IMR-90 (cell line): ENCODE data around the gene PCK2. TPM values are rescaled to one million over a fixed set of nuclear protein-coding genes. Genes with fewer than 3 reads are reported as not detected.

Experiments used
- ATAC-seq: fragments of 200-7000 bp; cut with Tn5 transposase; 2 replicates; pipeline ENCODE4 v1.9.1; 2020; ENCODE audit warnings: low read depth, mild to moderate bottlenecking, moderate library complexity
- BruUV-seq: library from RNA; stranded (reverse); fragments of 400-500 nt; replicated peaks from 2 replicates; lab custom pipeline; 2021; lab: Mats Ljungman, UMichigan
- CTCF ChIA-PET: fragments of 300-600 bp; formaldehyde crosslinking; extraction: SDS; loops from one replicate; lab custom pipeline; 2021; ENCODE audit warnings: antibody characterized with exemption; lab: Yijun Ruan, JAX
- POLR2A ChIA-PET: fragments of 300-600 bp; sonication (Branson Sonifier 250); formaldehyde crosslinking; loops from one replicate; lab custom pipeline; 2022; ENCODE audit warnings: antibody characterized with exemption; ENCODE audit not compliant: unreplicated experiment; lab: Charles Lee
- DNase-seq: peaks from one replicate; pipeline ENCODE4 v3.0.0; 2013
- H2AFZ ChIP-seq: replicated peaks from 2 replicates; pipeline ENCODE3; 2013; ENCODE audit warnings: low read length, mild to moderate bottlenecking; ENCODE audit not compliant: poor library complexity
- H2AK5ac ChIP-seq: 2 replicates; pipeline ENCODE4 v1.6.1; 2013; ENCODE audit warnings: low read depth, low read length, inconsistent platforms
- H2AK9ac ChIP-seq: replicated peaks from 2 replicates; pipeline ENCODE3; 2013; ENCODE audit warnings: mild to moderate bottlenecking, low read depth, low read length, moderate library complexity; ENCODE audit not compliant: poor library complexity
- H2BK120ac ChIP-seq: 2 replicates; pipeline ENCODE4 v1.6.1; 2013; ENCODE audit warnings: low read depth, low read length, inconsistent platforms
- H2BK15ac ChIP-seq: 3 replicates; pipeline ENCODE4 v1.6.1; 2013; ENCODE audit warnings: low read depth, low read length, inconsistent platforms
- H2BK20ac ChIP-seq: 2 replicates; pipeline ENCODE4 v1.6.1; 2013; ENCODE audit warnings: low read depth, mild to moderate bottlenecking, inconsistent platforms, low read length, moderate library complexity
- H2BK5ac ChIP-seq: 2 replicates; pipeline ENCODE4 v1.6.1; 2013; ENCODE audit warnings: mild to moderate bottlenecking, low read depth, low read length, inconsistent platforms; ENCODE audit not compliant: poor library complexity, severe bottlenecking
- H3K14ac ChIP-seq: replicated peaks from 2 replicates; pipeline ENCODE4 v1.6.1; 2013; ENCODE audit warnings: low read depth, low read length, inconsistent platforms
- H3K18ac ChIP-seq: 2 replicates; pipeline ENCODE4 v1.6.1; 2013; ENCODE audit warnings: low read depth, low read length, control low read depth
- H3K23ac ChIP-seq: 2 replicates; pipeline ENCODE4 v1.6.1; 2013; ENCODE audit warnings: low read depth, low read length, inconsistent platforms
- H3K27ac ChIP-seq: 2 replicates; pipeline ENCODE4 v1.5.1; 2013; ENCODE audit warnings: mild to moderate bottlenecking, control low read depth, low read length; ENCODE audit not compliant: insufficient read depth
- H3K27me3 ChIP-seq: 2 replicates; pipeline ENCODE4 v1.6.1; 2013; ENCODE audit warnings: low read length; ENCODE audit not compliant: control insufficient read depth, insufficient read depth
- H3K36me3 ChIP-seq: 2 replicates; pipeline ENCODE4 v1.6.1; 2013; ENCODE audit warnings: low read length, mixed read lengths; ENCODE audit not compliant: control insufficient read depth, insufficient read depth
- H3K4ac ChIP-seq: 2 replicates; pipeline ENCODE4 v1.6.1; 2013; ENCODE audit warnings: low read depth, low read length, inconsistent platforms
- H3K4me1 ChIP-seq: 2 replicates; pipeline ENCODE4 v1.6.1; 2013; ENCODE audit warnings: low read length, mixed read lengths; ENCODE audit not compliant: control insufficient read depth, insufficient read depth
- H3K4me2 ChIP-seq: 2 replicates; pipeline ENCODE4 v1.6.1; 2013; ENCODE audit warnings: low read depth, mild to moderate bottlenecking, control low read depth, low read length, moderate library complexity
- H3K4me3 ChIP-seq: 2 replicates; pipeline ENCODE4 v1.5.1; 2013; ENCODE audit warnings: low read depth, mild to moderate bottlenecking, control low read depth, low read length, moderate library complexity; ENCODE audit not compliant: insufficient read depth
- H3K56ac ChIP-seq: 2 replicates; pipeline ENCODE4 v1.6.1; 2013; ENCODE audit warnings: low read length, inconsistent platforms; ENCODE audit not compliant: insufficient read depth; ENCODE audit errors: extremely low read depth
- H3K79me1 ChIP-seq, 2 experiments: 2 replicates each; pipeline ENCODE4 v1.6.1; 2013; ENCODE audit warnings: low read length in 2 of 2, inconsistent platforms in 1 of 2, low read depth in 1 of 2
- H3K9ac ChIP-seq: 2 replicates; pipeline ENCODE4 v1.6.1; 2013; ENCODE audit warnings: low read depth, low read length, control low read depth
- H3K9me1 ChIP-seq: 2 replicates; pipeline ENCODE4 v1.6.1; 2013; ENCODE audit warnings: low read length, inconsistent platforms; ENCODE audit not compliant: insufficient read depth
- H3K9me3 ChIP-seq: 2 replicates; pipeline ENCODE4 v1.6.1; 2013; ENCODE audit warnings: low read length; ENCODE audit not compliant: control insufficient read depth, insufficient read depth
- H4K20me1 ChIP-seq: 2 replicates; pipeline ENCODE4 v1.6.1; 2013; ENCODE audit warnings: low read length, inconsistent platforms; ENCODE audit not compliant: insufficient read depth
- H4K5ac ChIP-seq: 2 replicates; pipeline ENCODE4 v1.6.1; 2013; ENCODE audit warnings: mild to moderate bottlenecking, low read depth, low read length, control low read depth
- H4K8ac ChIP-seq, 2 experiments: 2 replicates each; pipeline ENCODE4 v1.6.1; 2013; ENCODE audit warnings: low read depth in 2 of 2, low read length in 2 of 2, control low read depth in 1 of 2, inconsistent platforms in 1 of 2
- H4K91ac ChIP-seq: 2 replicates; pipeline ENCODE4 v1.6.1; 2013; ENCODE audit warnings: low read depth, low read length, inconsistent platforms; ENCODE audit not compliant: insufficient read depth
- BHLHE40 ChIP-seq: fragments of 150-350 bp; IDR thresholded peaks from 2 replicates; pipeline ENCODE4 v1.6.1; 2016; ENCODE audit warnings: mild to moderate bottlenecking, low read depth, low read length
- CEBPB ChIP-seq: IDR thresholded peaks from 2 replicates; pipeline ENCODE4 v1.6.1; 2012; ENCODE audit warnings: low read depth, low read length, improper control_type of control experiment
- CHD1 ChIP-seq: IDR thresholded peaks from 2 replicates; pipeline ENCODE4 v1.6.1; 2012; ENCODE audit warnings: low read depth, low read length, improper control_type of control experiment
- CTCF ChIP-seq: conservative IDR thresholded peaks from 2 replicates; pipeline ENCODE4 v1.5.1; 2012; ENCODE audit warnings: mild to moderate bottlenecking, low read depth, low read length, improper control_type of control experiment
- FOS ChIP-seq: fragments of 150-350 bp; IDR thresholded peaks from 2 replicates; pipeline ENCODE4 v1.6.1; 2016; ENCODE audit warnings: low read depth, low read length
- MAFK ChIP-seq: IDR thresholded peaks from 2 replicates; pipeline ENCODE4 v1.6.1; 2012; ENCODE audit warnings: low read depth, low read length, improper control_type of control experiment
- MAZ ChIP-seq: IDR thresholded peaks from 2 replicates; pipeline ENCODE4 v1.6.1; 2012; ENCODE audit warnings: low read depth, mild to moderate bottlenecking, low read length, improper control_type of control experiment, moderate library complexity, borderline replicate concordance
- MXI1 ChIP-seq: IDR thresholded peaks from 2 replicates; pipeline ENCODE4 v1.6.1; 2012; ENCODE audit warnings: low read depth, mild to moderate bottlenecking, low read length, moderate library complexity, borderline replicate concordance
- NFE2L2 ChIP-seq: fragments of 150-350 bp; IDR thresholded peaks from 2 replicates; pipeline ENCODE4 v1.6.1; 2016; ENCODE audit warnings: low read depth, mild to moderate bottlenecking, low read length
- POLR2A ChIP-seq: IDR thresholded peaks from 2 replicates; pipeline ENCODE4 v1.6.1; 2012; ENCODE audit warnings: mild to moderate bottlenecking, low read depth, low read length
- RAD21 ChIP-seq: IDR thresholded peaks from 2 replicates; pipeline ENCODE4 v1.6.1; 2012; ENCODE audit warnings: low read length, improper control_type of control experiment
- RCOR1 ChIP-seq: IDR thresholded peaks from 2 replicates; pipeline ENCODE4 v1.6.1; 2012; ENCODE audit warnings: mild to moderate bottlenecking, low read length, improper control_type of control experiment; ENCODE audit not compliant: insufficient replicate concordance
- RFX5 ChIP-seq: IDR thresholded peaks from 2 replicates; pipeline ENCODE4 v1.8.0; 2012; ENCODE audit warnings: low read depth, mild to moderate bottlenecking, low read length, moderate library complexity
- SMC3 ChIP-seq: fragments of 150-350 bp; IDR thresholded peaks from 2 replicates; pipeline ENCODE4 v1.6.1; 2016; ENCODE audit warnings: low read depth, mild to moderate bottlenecking, antibody characterized with exemption, low read length, moderate library complexity
- USF2 ChIP-seq: fragments of 150-350 bp; IDR thresholded peaks from 2 replicates; pipeline ENCODE4 v1.6.1; 2017; ENCODE audit warnings: mild to moderate bottlenecking, antibody characterized with exemption, low read length, low read depth
- WGBS, 2 experiments: methylation state at CpG; one replicate each; pipeline versions ENCODE4 v1.1.5 to v1.1.7; 2013; ENCODE audit warnings: missing lambda C conversion rate in 2 of 2; ENCODE audit not compliant: insufficient read length in 1 of 2; ENCODE audit errors: extremely low coverage in 2 of 2; 5-methylcytosine and 5-hydroxymethylcytosine counted together
- dilution Hi-C: fragments of 300-500 bp; cut with HindIII; formaldehyde crosslinking; loops from one replicate; pipeline ENCODE4 v1.14.3; 2018; ENCODE audit warnings: low sequenced_read_pairs; ENCODE audit not compliant: unreplicated experiment
- in situ Hi-C: fragments of 300-500 bp; cut with MboI; formaldehyde crosslinking; loops from 3 replicates; pipeline ENCODE4 v1.14.3; 2019; ENCODE audit warnings: low sequenced_read_pairs, inconsistent platforms, mixed read lengths
- intact Hi-C: fragments of 100-400 bp; cut with micrococcal nuclease; formaldehyde crosslinking; loops from 2 replicates; pipeline ENCODE4 v1.10.0; 2022
- polyA plus RNA-seq, 3 experiments: library from polyadenylated mRNA; depleted of rRNA; stranded (reverse); fragments of >200 nt; gene quantifications; 2 replicates each; pipeline ENCODE4 v1.2.3, GENCODE V29; 2012; ENCODE audit warnings: low replicate concordance in 1 of 3
- total RNA-seq: library from RNA; depleted of rRNA; stranded (reverse); fragments of >200 nt; gene quantifications from 2 replicates; pipeline ENCODE4 v1.2.3, GENCODE V29; 2012
- TF ChIP-seq, protein P1 (sequence below): fragments of 150-350 bp; IDR thresholded peaks from 2 replicates; pipeline ENCODE4 v1.6.1; 2016; ENCODE audit warnings: low read depth, mild to moderate bottlenecking, low read length, moderate library complexity, borderline replicate concordance

The PCK2 gene
- total and polyA plus RNA-seq, 2 of the 4 experiments (the other 2 are of a cell fraction) = 13.4 to 29.4 TPM

GRCh38 chr14:24094841-24095270 is 745 bp downstream of the PCK2 start:
- Histone ChIP-seq H3K4me2 (peak overlapping the region; percentile 79), H3K79me1 (peaks cover 16 to 36% of the 10 kb centered on the region in 2 experiments), H3K27me3 (no peaks in the 10 kb centered on the region), H4K91ac (peak overlapping the region; percentile 46), H4K8ac (peak overlapping the region; percentile 36 to 80; a peak in 2 of 4 replicates), H2AK5ac (peak overlapping the region; percentile 26), H2BK5ac (peak overlapping the region; percentile 69), H3K9me1 (peaks cover 13% of the 10 kb centered on the region), H4K5ac (peak overlapping the region; percentile 32), H3K4ac (peak overlapping the region; percentile 87), H2BK20ac (no peak overlapping the region), H3K4me3 (peak overlapping the region; percentile 72), H3K23ac (peak overlapping the region; percentile 91), H3K27ac (peak overlapping the region; percentile 73), H4K20me1 (peaks cover 15% of the 10 kb centered on the region; the same call in 1 of the 2 replicates), H3K56ac (peak overlapping the region; percentile 69; the same call in 1 of the 2 replicates), H3K18ac (peak overlapping the region; percentile 40; the same call in 1 of the 2 replicates), H2AK9ac (peak overlapping the region; percentile 99), H3K9me3 (no peaks in the 10 kb centered on the region), H2AFZ (peak overlapping the region; percentile 98), H3K9ac (peak overlapping the region; percentile 91), H2BK120ac (peak overlapping the region; percentile 46; the same call in 1 of the 2 replicates), H3K36me3 (peaks cover 16% of the 10 kb centered on the region; the same call in 1 of the 2 replicates), H2BK15ac (no peak overlapping the region), H3K4me1 (peaks cover 8% of the 10 kb centered on the region), H3K14ac (peak overlapping the region; percentile 93)
- CTCF ChIA-PET = interaction anchor here (0.8 to 3.4 kb wide), 5 partner anchors 11 to 59 kb away, joined by 3 to 15 read pairs (median 6); no protein-coding TSS in a partner anchor
- TF ChIP-seq, protein P1, sequence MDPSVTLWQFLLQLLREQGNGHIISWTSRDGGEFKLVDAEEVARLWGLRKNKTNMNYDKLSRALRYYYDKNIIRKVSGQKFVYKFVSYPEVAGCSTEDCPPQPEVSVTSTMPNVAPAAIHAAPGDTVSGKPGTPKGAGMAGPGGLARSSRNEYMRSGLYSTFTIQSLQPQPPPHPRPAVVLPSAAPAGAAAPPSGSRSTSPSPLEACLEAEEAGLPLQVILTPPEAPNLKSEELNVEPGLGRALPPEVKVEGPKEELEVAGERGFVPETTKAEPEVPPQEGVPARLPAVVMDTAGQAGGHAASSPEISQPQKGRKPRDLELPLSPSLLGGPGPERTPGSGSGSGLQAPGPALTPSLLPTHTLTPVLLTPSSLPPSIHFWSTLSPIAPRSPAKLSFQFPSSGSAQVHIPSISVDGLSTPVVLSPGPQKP = no peak
- TF ChIP-seq POLR2A = no peak
- TF ChIP-seq MXI1 = no peak
- TF ChIP-seq FOS = no peak
- no peak for TF ChIP-seq SMC3
- TF ChIP-seq BHLHE40 = no peak
- TF ChIP-seq CEBPB = no peak
- no peak for TF ChIP-seq MAZ
- no peak for TF ChIP-seq NFE2L2
- no peak for TF ChIP-seq RAD21
- no peak for TF ChIP-seq MAFK
- TF ChIP-seq RCOR1 = no peak
- no peak for TF ChIP-seq RFX5
- TF ChIP-seq CHD1 = no peak
- TF ChIP-seq USF2 = no peak
- no peak for TF ChIP-seq CTCF
- ATAC-seq (no peak), DNase-seq (no peak)
- intact Hi-C loops = no loop called here
- no TSS peak for BruUV-seq
- no CpG with 5 or more reads among the region's 14 CpGs for WGBS, 2 experiments
- POLR2A ChIA-PET = interaction anchor here (0.7 kb wide), 1 partner anchor 43 kb away, joined by 3 read pairs; no protein-coding TSS in a partner anchor
- in situ Hi-C loops = loop anchor here (5.0 to 10.0 kb wide), 2 partner anchors 38 to 120 kb away; no protein-coding TSS in a partner anchor
- dilution Hi-C loops = no loop called here
